ENCODE results near the gene CX3CR1. TPM values are rescaled to one million over a fixed set of nuclear protein-coding genes. Genes with fewer than 3 reads are reported as not detected.

CX3CR1 gene
- total RNA-seq, 4 donors from 2014 or later, result 0.35 to 0.57 (median 0.44) TPM; not detected in 1

DNA sequence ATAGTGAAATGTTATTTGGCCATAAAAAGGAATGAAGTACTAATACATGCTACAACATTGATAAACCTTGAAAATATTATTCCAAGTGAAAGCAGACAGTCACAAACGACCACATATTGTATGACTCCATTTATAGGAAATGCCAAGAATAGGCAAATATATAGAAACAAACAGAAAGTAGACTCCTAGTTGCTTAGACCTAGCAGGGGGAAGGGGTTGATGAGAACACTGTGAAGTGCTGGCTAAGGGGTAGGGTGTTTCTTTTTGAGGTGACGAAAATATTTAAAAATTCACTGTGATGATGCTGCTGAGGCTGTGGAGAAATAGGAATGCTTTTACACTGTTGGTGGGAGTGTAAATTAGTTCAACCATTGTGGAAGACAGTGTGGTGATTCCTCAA is 56.9 kb downstream of the CX3CR1 start:
- Histone ChIP-seq H3K27me3 (no peaks in the 10 kb centered on the region), H3K27ac (no peak overlapping the region), H3K36me3 (no peaks in the 10 kb centered on the region), H3K4me1 (no peaks in the 10 kb centered on the region), H3K9me3 (no peaks in the 10 kb centered on the region), H3K4me3 (no peak overlapping the region)
- intact Hi-C loops (cut with DNase I), result no loop called here
- no peak for DNase-seq
- TF ChIP-seq, protein P1, sequence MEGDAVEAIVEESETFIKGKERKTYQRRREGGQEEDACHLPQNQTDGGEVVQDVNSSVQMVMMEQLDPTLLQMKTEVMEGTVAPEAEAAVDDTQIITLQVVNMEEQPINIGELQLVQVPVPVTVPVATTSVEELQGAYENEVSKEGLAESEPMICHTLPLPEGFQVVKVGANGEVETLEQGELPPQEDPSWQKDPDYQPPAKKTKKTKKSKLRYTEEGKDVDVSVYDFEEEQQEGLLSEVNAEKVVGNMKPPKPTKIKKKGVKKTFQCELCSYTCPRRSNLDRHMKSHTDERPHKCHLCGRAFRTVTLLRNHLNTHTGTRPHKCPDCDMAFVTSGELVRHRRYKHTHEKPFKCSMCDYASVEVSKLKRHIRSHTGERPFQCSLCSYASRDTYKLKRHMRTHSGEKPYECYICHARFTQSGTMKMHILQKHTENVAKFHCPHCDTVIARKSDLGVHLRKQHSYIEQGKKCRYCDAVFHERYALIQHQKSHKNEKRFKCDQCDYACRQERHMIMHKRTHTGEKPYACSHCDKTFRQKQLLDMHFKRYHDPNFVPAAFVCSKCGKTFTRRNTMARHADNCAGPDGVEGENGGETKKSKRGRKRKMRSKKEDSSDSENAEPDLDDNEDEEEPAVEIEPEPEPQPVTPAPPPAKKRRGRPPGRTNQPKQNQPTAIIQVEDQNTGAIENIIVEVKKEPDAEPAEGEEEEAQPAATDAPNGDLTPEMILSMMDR (IDR thresholded peaks at IDR 0.05), result no peak
- TF ChIP-seq POLR2A (IDR thresholded peaks at IDR 0.05), result no peak
- WGBS, 2 donors, result 59 to 76% methylated on average over 2 of the region's 2 CpGs

DNA sequence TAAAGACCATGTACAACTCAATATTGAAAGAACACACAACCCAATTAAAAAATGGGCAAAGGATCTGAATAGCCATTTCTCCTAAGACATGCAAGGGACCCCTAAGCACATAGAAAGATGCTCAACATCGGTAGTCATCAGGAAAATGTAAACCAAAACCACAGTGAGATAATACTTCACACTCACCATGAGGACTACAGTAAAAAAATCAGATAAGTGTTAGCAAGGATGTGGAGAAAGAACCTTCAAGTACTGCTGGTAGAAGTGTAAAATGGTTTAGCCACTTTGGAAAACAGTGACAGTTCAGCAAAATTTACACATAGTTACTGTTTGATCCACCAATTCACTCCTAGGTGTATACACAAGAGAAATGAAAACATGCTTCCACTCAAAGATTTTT is 57.4 kb downstream of the CX3CR1 start:
- DNase-seq, result no peak
- Histone ChIP-seq H3K36me3 (no peaks in the 10 kb centered on the region), H3K27ac (no peak overlapping the region), H3K9me3 (no peaks in the 10 kb centered on the region), H3K4me3 (no peak overlapping the region), H3K27me3 (no peaks in the 10 kb centered on the region), H3K4me1 (no peaks in the 10 kb centered on the region)
- no peak for TF ChIP-seq POLR2A (IDR thresholded peaks at IDR 0.05)
- TF ChIP-seq, protein P1 (IDR thresholded peaks at IDR 0.05), result no peak
- WGBS, 2 donors, result 63 to 72% methylated on average over 1 of the region's 1 CpG
- intact Hi-C loops (cut with DNase I), result no loop called here

DNA sequence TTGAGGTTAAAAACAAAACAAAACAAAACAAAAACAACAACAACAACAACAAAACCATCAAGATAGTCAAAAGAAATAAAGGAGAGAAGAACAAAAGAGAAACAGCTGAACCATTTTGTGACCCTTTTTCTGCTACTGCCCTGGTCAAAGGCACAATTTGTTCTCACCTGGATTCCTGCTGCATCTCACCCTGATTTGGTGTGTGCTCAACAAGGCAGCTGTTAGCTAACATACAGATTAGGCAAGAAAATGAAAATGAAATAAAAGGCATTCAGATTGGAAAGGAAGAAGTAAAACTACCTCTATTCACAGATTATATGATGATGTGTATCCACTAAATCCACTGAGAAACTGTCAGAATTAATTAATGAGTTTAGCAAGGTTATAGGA is 58.7 kb downstream of the CX3CR1 start:
- Histone ChIP-seq H3K36me3 (no peaks in the 10 kb centered on the region), H3K9me3 (no peaks in the 10 kb centered on the region), H3K4me1 (no peaks in the 10 kb centered on the region), H3K4me3 (no peak overlapping the region), H3K27me3 (no peaks in the 10 kb centered on the region), H3K27ac (no peak overlapping the region)
- intact Hi-C loops (cut with DNase I), result no loop called here
- TF ChIP-seq, protein P1 (IDR thresholded peaks at IDR 0.05), result no peak
- no peak for TF ChIP-seq POLR2A (IDR thresholded peaks at IDR 0.05)
- no peak for DNase-seq

DNA sequence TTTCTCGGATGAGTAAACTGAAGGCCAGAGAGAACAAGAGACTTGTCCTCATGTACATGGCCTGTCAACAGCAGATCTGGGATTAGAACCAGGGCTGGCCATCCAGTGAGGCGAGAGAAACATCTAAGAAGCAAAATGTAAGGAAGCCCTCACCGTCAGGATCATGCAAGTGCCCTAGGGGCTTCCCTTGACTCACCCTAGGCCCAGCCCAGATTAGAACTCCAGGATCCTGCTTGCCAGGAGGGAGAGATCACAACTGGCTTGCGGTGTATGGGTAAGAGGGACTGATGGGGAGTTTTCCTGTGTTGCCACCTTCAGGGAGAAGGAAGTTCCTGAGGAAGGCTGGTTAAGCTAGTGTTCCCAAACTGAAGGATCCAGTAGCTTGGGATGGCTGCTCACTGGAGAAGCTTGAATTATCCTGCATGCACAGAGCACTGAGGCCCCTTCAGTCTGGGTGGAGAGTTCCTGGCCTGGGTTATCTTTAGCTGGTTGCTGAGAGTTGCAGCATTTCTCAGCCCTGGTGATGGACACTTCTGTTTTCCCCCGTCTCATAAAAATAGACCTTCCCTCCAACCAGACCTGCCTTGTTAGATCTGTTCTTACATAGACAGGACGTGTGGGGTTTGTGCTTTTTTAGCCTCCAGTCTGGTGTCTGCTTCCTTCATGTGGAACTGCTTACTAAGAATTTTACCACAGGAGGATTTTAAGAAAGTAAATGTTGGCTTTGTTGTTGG is 59.3 kb downstream of the CX3CR1 start:
- 59 to 63% methylated on average over 6 of the region's 6 CpGs for WGBS, 2 donors
- H3K27ac ChIP-seq, result no peak overlapping the region
- DNase-seq, result no peak
- TF ChIP-seq, protein P1 (IDR thresholded peaks at IDR 0.05), result no peak
- no peak for TF ChIP-seq POLR2A (IDR thresholded peaks at IDR 0.05)
- H3K4me1 ChIP-seq, result no peaks in the 10 kb centered on the region
- H3K36me3 ChIP-seq, result no peaks in the 10 kb centered on the region
- intact Hi-C loops (cut with DNase I), result no loop called here
- H3K27me3 ChIP-seq, result no peaks in the 10 kb centered on the region
- H3K9me3 ChIP-seq, result no peaks in the 10 kb centered on the region
- no peak overlapping the region for H3K4me3 ChIP-seq

DNA sequence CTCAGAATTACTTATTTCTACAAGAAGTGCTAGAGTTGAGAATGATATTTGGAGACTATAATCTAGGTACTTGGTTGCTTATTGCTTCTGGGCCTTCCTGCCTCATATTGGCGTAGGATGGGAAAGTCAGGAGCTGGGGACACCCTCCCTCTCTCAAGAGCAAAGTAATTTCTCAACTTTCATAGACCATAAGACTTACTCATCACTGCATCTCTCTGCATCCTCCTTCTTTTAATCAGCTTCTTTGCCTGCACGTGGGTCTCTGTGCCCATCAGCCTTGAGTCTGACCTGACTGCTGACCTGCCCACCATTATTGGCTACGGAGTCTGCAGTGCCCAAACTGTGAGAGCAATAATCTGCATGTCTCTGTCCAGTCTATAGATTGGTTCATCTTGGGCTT is 60.1 kb downstream of the CX3CR1 start:
- H3K27ac ChIP-seq, result no peak overlapping the region
- H3K27me3 ChIP-seq, result no peaks in the 10 kb centered on the region
- intact Hi-C loops (cut with DNase I), result no loop called here
- no peaks in the 10 kb centered on the region for H3K4me1 ChIP-seq
- WGBS, 2 donors, result 77 to 82% methylated on average over 3 of the region's 3 CpGs
- DNase-seq, result no peak
- no peaks in the 10 kb centered on the region for H3K9me3 ChIP-seq
- TF ChIP-seq, protein P1 (IDR thresholded peaks at IDR 0.05), result no peak
- TF ChIP-seq POLR2A (IDR thresholded peaks at IDR 0.05), result no peak
- H3K4me3 ChIP-seq, result no peak overlapping the region
- no peaks in the 10 kb centered on the region for H3K36me3 ChIP-seq
